HCEC 1CT (cell line): ENCODE measurements around the gene HHIPL1.

Experiments
- DNase-seq: peaks from one replicate; pipeline ENCODE4 v3.0.0-alpha.2; 2017

The HHIPL1 gene

DNA sequence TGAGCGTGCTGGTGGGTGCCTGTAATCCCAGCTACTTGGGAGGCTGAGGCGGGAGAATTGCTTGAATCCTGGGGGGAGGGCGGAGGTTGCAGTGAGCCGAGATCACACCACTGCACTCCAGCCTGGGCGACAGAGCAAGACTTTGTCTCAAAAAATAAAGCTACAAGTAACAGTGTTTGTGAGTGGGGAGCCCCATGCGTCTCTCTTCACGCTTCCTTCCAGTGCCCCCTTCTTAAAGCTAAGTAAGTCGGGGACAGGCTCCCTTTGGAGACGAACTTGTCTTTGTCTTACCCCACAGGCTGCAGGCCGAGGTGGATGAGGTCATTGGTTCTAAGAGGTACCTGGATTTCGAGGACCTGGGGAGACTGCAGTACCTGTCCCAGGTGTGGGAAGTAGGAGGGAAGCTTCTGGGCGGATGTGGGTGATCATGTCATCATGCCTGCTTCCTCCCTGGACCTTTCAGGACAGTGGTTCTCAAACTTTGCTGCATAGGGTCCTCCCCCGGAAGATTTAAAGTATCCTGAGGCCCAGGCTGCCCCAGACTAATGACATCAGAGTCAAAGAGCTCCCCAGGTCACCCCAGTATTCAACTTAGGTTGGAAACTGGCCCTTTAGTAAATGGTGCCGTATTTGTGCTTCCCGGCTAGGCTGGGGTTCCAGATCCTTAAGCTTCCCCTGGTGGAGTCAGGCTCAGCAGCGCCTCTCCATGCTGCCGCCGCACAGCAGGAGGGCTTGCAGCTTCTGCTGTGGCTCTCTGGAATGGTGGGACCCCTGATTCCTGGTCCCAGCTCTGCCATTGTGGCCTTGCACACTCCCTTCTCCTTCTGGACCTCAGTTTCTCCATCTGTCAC, 76.2 kb downstream of the HHIPL1 start:
- no peak for DNase-seq

DNA sequence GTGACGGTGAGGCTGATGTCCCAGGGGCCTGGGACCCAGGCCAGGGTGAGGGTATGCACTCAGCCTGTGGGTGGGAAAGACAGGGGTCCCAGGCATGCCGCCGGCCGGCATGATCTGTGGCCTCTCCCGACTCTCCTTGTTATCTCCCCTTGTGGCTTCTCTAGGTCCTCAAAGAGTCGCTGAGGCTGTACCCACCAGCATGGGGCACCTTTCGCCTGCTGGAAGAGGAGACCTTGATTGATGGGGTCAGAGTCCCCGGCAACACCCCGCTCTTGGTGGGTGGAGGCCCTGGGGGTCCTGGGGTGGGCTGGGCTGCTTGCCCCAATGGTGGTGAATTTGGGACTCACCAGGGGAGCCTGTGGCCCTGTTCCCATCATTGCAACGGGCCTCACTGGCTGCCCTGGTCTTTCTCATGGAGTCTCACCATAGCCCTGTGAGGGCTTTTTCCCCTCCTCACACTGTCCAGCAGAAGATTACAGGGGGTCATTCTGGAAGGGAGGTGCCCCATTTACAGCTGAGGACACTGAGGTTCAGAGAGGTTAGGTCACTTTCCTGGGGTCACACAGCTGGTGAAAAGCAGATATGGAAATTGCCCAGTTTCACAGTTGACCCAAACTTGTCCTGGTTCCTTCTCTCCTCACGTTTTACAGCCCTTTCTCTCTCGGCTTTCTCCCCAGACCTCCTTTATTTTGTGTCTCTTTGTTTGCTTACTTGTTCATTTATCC, 77.0 kb downstream of the HHIPL1 start:
- DNase-seq: no peak

GRCh38 chr14:99722741-99723140, 77.8 kb downstream of the HHIPL1 start:
- DNase-seq: no peak

DNA sequence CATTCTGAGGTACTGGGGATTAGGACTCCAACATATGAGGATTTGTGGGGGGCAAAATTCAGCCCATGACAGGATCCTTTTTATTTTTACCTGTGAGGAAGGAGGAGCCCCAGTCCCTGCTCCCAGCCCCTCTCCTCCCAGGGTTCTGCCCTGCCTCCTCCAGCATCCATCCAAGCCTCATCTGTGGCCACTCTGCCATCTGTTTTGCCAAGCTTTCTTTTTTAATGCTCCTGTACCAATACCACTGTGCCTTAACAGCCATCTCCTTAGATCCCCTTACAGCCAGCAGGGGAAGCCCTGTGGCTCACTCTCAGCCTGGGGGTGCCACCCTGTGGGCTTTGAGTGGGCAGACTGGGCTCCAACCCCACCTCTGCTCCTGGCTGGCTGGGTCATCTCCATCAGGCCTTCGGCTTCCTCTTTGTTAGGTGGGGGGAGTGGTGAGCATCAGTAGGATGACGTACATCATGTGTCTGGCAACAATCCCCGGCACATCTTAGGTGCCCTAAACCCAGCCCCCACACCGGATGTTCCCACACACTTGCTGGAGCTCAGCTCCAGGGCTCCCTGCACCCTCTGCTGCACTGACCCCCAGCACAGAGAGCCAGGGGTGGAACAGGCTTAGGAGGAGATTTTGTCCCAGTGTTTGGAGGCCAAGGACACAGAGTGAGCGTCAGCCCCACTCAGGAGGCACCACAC, 79.4 kb downstream of the HHIPL1 start:
- DNase-seq: no peak

DNA sequence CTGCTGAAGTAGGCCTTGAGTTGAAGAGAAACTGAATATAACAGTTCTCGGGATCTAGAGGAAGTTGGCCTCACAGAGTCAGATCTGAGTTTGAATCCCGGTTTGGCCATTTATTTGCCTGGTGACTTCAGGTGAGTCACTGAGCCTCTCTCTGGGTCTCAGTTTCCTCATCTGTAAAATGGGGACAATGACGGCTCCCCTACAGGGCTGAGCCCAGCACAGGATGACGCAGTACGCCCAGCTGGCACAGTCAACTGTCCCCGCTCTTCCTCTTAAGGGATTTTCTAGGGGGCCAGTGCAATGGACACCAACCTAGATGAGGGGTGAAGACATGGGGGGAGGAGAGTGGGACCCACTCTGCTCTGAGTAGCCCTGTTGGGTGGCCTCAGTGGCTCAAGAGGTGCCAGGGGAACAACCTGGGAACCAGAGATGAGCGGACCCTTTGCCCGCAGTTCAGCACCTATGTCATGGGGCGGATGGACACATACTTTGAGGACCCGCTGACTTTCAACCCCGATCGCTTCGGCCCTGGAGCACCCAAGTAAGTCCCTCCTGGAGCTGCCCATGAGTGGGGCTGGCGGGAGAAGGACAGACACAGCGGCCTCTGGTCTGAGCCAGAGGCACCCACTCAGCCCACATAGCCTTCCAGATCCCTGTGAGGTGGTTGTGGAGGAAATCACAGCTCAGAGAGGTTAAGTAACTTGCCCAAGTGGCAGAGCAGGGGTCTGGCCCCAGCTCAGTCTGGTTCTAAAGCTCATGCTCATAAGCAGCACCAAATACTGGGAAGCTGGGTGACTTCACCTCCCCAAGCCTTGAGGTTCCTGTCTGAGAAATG, 80.2 kb downstream of the HHIPL1 start:
- no peak for DNase-seq

DNA sequence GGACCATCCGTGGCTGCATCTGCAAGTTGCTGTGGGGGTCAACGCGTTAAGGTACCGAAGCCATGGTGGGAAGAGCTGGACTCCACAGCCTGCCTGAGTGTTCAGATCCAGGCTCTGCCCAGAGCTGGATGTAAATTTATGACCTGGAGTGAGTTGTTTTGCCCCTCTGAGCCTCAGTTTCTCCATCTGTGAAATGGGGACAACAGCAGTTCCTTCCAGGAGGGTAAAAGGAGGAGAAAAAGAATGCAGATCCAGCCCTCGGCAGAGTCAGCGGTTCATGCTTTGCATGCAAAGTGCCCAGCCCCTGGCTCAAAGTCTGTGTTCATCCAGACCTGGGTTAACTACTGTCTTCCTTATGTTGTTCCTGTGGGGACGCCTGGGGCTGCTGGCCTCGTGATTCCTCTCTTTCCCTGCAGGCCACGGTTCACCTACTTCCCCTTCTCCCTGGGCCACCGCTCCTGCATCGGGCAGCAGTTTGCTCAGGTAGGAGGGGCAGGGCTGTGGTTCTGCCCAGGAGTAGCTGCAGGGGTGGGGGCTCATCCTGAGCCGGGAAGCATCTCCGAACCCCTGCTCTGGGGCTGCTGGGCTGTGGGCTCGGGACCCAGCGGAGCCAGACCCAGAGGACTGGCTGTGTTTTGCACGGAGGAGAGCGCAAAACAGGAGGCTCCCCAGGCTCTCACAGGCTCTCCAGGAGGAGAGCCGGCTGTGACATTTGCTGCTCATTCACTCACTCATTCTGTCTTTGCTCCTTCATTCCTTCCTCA, 81.0 kb downstream of the HHIPL1 start:
- no peak for DNase-seq

GRCh38 chr14:99726538-99727095, 81.7 kb downstream of the HHIPL1 start:
- DNase-seq: no peak

DNA sequence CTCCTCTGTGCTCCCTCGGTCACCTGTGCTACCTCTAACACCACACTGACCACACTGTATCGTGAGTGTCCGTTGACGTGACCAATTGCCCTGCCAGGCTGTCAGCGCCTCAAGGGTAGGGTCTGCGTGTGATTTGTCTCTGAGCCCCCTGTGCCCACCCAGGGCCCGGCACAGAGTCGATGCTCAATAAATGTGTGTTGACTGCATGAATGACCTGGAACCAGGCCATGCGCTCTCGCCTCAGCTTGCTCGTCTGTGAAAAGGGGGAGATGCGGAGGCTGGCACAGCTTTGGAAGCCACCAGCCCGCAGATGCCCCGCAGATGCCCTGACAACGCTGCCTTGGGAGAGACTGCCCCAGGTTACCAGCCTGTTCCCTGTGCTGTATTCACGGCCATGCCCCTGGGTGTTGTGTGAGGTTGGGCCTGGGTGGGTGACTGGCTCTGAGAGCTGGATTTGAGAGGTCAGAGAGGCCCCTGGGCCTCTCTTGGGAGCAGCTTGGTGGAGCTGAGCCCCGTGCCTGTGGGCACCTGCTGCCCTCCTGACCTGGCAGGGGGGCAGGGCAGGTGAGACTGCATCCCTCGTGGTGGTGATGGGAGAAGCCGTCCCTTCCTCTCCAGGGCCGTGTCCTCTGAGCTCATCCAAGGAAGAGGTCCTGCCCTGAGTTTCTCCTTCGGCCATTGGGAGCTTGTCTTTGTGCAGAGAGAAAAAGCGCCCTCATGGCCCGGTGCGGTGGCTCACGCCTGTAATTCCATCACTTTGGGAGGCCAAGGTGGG, 82.4 kb downstream of the HHIPL1 start:
- DNase-seq: no peak

- DNase-seq: no peak
These were observed 83.4 kb downstream of the HHIPL1 start for GRCh38 chr14:99728231-99728920.

- DNase-seq: no peak
These were observed 84.1 kb downstream of the HHIPL1 start for GRCh38 chr14:99728981-99729451.
